ENCODE measurements around the gene DMXL2.

DNA sequence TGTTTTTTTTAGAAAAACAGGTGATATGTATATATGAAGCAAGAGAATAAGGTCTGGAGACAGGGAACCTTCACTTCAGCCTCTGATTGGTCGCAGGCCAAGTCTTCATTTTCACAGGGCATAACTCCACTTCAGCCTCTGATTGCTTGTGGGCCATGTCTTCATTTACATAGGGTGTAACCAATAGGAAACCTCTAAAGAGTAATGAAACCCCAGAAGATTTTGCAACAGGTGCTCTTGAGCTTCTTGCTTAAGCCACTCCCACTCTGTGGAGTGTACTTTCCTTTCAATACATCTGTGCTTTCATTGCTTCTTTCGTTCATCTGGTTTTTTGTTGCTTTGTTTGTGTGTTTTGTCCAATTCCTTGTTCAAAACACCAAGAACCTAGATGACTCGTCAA, 36.1 kb upstream of the DMXL2 start:
- TF ChIP-seq, protein P1, sequence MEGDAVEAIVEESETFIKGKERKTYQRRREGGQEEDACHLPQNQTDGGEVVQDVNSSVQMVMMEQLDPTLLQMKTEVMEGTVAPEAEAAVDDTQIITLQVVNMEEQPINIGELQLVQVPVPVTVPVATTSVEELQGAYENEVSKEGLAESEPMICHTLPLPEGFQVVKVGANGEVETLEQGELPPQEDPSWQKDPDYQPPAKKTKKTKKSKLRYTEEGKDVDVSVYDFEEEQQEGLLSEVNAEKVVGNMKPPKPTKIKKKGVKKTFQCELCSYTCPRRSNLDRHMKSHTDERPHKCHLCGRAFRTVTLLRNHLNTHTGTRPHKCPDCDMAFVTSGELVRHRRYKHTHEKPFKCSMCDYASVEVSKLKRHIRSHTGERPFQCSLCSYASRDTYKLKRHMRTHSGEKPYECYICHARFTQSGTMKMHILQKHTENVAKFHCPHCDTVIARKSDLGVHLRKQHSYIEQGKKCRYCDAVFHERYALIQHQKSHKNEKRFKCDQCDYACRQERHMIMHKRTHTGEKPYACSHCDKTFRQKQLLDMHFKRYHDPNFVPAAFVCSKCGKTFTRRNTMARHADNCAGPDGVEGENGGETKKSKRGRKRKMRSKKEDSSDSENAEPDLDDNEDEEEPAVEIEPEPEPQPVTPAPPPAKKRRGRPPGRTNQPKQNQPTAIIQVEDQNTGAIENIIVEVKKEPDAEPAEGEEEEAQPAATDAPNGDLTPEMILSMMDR (IDR thresholded peaks at IDR 0.05; ENCODE audit: low read length) = no peak
- TF ChIP-seq EZH2 (IDR thresholded peaks at IDR 0.05; ENCODE audit: borderline replicate concordance, low read length) = no peak

All from OCI-LY1 (cell line).